NCI-H460 (cell line): Measurements from ENCODE around the gene ATP2B3. TPM values are rescaled to one million over a fixed set of nuclear protein-coding genes. Genes with fewer than 3 reads are reported as not detected.

ENCODE experiments used
- DNase-seq: peaks from one replicate; pipeline ENCODE4 v3.0.0-alpha.2; 2016; ENCODE audit warnings: low read depth; ENCODE audit errors: extremely low read depth
- total RNA-seq: library from RNA; depleted of rRNA; stranded (reverse); fragments of >200 nt; shearing (Covaris generic); gene quantifications from 2 replicates; pipeline ENCODE4 v1.2.3, GENCODE V29; 2014

ATP2B3 gene
- total RNA-seq, 1 experiment from 2014 or later: not detected

DNA sequence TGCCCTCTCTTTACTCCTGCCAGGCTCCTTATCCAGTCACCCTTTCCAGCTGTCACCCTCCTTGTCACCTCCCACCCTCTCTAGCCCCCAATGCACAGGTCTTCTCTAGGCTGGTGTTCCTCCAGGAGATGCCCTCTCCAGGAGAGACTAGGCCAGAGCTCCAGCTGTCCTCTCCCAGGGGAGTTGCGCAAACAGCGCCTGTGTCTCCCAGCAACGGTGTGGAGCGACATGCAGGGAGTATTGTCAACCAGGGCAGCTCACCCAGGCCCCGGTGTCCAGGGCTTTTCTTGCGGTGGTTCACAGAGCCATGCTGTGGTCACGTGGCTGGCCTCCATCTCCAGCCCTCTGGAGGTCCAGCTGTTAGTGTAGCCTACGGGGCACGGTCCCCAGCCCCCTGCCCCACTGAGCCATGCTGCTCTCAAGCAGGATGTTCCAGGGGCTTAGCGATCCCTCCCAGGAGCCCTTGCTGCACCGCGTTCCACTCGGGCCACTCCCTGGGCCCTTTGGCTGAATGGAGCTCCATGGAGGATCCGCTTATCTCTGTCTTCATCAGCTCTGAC is 46.7 kb downstream of the ATP2B3 start:
- DNase-seq: no peak

- no peak for DNase-seq
Observed at GRCh38 chrX:153565996-153566580, 48.6 kb downstream of the ATP2B3 start.

DNA sequence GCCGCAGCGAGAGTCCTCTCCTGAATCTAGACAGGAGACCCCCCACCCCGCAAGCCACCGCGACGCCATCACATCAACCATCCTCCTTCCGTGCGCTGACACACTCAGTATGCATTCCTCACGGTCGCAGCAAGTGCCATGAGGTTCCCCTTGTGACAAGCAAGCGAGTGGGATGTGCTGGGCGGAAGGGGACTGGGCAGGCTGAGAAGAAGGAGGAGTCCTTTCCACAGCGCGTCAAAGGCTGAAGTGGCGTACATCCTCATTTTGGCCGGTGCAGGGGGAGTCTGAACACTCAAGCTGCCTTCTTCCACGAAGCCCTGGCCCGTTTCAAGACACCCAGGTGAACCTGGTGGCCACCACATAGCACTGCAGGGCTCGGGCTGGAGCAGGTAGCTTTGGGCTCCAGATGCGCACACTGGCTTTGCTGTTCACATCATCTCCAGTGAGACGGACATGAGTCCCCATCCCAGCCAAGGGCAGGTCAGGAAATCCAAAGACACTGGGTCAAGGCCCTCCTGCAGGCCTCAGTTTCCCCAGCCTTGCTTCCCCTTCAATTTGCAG is 51.1 kb downstream of the ATP2B3 start:
- DNase-seq: no peak

DNA sequence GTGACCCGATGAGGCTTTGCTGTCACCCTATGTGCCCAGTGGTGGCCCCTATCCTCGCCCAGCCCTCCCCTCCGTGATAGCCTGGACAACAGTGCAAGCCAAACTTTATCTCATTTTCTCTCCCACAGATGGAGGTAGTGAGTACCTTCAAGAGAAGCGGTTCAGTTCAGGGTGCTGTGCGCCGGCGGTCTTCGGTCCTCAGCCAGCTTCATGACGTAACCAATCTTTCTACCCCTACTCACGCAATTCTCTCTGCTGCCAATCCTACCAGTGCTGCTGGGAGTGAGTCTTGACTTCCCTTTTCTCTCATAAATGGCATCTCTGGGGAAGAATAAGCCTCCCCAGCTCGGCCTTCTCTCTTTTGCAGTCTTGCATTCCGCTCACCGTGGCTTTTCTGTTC is 52.0 kb downstream of the ATP2B3 start:
- DNase-seq: no peak

- DNase-seq: no peak
Observed at GRCh38 chrX:153571534-153571908, 54.1 kb downstream of the ATP2B3 start.

- no peak for DNase-seq
Observed at GRCh38 chrX:153572601-153573000, 55.2 kb downstream of the ATP2B3 start.

DNA sequence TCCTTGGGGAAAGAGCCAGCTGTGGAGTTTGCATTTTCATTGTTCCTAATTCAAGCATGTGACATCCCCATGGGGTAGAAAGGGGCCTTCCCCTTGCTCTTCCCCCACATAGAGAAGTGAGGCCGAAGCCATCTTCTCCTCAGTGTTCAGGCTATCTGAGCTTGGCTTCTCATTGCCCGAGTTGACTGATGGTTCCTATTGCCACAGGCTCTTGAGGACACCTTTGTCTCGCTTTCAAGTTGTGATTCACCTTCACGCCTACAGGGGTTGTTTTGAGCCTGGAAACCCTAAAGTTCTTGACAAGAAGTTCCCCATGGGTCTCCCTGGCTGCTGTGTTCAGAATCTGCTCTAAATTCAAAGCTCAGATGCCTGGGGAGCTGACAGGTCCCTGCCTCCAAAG is 56.5 kb downstream of the ATP2B3 start:
- DNase-seq: no peak

- no peak for DNase-seq
Observed at GRCh38 chrX:153576239-153576870, 58.9 kb downstream of the ATP2B3 start.

DNA sequence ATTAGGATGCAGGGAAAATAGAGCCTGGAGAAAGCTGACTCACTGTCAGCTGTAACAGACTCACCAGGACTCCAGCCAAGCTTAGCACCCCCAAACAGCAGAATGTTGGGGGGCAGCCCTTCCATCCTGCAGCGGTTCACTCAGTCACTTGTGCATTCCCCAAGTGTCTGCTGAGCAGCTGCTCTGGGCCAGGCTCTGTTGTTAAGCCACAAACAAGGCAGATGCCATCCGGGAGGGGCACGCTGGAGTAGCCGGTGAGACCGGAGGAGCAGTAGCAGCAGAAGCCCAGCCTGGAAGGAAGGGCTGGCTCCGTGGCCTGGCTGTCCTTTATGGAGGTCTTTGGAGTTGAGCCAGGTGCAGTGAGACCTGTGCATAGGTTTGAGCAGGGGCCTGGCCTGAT is 59.5 kb downstream of the ATP2B3 start:
- DNase-seq: no peak

DNA sequence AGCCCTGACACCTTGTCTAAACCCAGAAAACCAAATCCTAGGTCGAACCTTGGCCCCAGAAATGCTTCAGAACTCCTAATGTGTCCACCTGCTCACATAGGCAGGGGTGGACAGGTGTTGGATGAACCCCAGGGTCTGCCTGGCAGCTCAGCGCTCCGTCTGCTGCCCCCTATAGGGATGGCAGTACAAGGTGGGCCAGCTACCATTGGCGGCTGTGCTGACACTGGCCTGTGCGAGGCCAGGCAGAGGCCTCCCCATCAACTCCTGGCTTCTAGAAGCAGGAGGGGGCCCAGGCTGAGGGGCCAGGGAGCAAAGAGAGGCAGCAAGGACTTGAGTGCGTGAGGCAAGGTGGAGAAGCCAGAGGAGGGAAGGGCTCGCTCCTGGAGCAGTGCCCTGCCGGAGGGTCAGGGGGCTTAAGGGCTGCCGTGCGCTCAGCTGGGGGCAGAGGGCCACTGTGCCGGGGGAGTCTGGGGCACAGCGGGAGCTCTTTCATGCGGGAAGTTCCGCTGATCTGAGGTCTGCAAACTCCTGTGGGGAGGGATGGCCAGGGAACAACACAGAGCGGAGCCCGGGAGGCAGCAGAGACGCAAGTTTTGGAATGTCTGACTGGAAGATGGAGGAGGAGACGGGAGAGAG is 60.9 kb downstream of the ATP2B3 start:
- DNase-seq: no peak

DNA sequence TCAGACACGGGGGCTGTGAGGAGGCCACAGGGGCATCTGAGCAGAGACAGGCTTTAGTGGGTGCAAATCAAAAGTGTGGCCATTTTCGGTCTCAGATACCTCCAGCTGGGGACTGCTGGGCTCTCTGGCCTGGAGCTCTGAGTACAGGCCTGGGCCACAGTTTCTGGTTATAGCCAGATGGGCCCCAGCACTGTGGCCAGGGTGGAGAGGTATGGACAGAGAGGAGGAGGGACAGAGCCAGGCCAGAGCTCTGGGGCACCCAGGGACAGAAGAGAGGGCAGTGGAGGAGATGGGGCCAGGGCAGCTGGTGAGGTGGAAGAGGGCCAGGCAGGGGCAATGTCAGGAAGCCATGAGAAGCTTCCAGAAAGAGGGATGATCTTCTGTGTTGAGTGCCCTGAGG is 61.4 kb downstream of the ATP2B3 start:
- no peak for DNase-seq

DNA sequence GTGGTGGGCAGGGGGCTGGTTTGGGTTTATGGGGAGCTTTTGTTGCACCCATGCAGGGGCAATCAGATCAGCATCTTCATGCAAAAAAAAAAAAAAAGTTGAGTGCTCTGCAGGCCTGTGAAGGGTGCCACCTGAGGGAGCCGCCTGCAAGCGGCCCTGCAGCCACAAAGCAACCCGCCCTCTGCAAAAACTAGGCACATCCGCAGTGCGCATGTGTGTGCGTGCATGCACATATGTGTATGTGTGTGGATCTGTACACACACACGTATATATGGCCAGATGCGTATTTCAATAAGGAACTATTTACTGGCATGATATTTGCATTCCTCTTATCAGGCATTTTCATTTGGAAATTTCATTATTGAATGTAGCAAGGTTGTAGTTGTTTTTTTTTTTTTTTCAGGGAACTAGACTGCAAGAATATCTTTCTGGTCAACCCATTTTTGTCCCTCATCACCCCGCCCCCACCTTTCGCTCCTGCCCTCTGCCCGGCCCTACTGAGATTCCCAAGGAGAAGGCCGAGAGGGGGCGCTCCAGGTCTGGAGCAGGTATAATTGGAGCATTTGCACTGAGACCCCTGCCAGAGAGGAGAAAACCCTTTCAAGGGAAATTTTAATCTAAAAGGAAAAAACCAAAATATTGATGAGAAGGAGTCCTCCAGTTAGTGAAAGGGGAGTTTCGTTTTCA is 63.4 kb downstream of the ATP2B3 start:
- no peak for DNase-seq

- no peak for DNase-seq
Observed at GRCh38 chrX:153582896-153583295, 65.5 kb downstream of the ATP2B3 start.

DNA sequence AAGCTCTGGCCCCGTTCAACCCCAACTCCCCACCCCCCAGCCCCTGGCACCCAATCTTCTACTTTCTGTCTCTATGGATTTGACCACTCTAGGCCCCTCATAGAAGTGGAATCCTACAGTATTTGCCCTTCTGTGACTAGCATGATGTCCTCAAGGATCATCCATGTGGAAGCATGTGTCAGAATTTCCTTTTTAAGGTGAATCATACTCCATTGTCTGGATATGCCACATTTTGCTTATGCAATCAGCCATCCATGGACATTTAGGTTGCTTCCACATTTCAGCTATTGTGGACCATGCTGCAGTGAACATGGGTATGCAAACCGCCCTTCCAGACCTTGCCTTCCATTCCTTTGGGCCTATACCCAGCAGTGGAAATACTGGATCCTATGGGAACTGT is 66.0 kb downstream of the ATP2B3 start:
- DNase-seq: no peak

DNA sequence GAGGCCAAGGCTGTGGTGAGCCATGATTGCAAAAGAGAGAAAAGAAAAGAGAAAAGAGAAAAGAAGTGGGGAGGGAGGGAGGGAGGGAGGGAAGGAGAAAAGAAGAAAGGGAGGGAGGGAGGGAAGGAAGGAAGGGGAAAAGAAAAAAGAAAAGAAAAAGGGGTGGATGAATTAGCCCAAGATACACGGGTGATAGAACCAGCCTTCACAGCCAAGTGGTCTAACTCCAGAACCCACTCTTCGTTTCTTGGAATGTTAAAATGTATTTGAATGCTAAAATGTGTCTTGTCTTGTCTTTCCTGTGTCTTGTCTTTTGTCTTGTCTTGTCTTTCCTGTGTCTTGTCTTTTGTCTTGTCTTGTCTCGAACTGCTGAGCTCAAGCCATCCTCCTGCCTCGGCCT is 68.4 kb downstream of the ATP2B3 start:
- DNase-seq: no peak

DNA sequence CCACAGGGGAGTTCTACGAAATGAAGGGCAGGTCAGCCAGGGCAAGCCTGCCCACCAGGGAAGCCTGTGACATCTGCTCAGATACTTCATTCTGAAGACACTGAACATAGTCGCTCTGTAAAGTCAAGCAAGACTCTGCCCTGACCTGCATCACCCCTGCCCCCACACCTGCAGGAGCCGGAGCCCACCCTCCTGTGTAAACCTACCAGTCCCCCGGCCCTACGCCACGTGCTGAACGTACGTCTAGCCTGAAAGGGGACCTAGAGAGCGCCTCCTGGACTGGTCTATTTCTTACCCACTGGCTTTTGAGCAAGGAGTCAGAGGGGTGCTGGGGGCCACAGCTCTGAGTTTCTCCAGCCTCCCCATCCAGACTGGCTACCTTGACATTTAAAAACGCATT is 69.9 kb downstream of the ATP2B3 start:
- no peak for DNase-seq

GRCh38 chrX:153588021-153588781 is 70.8 kb downstream of the ATP2B3 start:
- no peak for DNase-seq

DNA sequence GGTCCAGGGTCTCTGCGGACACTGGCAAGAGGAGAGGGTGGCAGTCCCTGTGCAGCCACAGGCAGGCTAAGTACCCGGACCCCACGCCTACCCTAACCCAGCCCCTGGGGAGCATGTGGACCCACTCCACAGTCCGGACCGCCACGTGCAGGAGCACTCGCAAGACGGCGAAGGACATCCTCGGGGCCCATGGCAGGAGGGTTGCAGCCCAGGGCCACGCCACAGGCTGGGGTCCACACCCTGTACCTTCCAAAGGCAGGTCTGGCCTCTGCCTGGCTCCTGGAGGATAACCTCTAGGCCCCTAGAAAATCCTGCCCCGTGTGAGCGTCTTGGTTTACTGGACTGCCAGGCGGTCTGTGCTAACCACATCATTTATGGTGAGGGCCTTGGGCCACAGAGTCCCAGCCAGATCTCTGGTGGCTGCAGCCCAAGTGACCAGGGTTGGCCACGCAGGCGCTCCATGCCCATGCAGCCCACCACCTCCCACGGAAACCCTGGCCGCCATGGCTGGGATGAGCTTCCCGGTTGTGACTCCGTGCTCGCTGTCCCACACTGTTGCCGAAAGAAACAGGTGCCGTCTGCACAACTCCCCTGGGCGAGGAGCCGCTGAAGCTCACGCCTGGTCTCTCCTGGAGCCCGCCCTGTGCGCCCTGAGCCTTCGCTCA is 71.5 kb downstream of the ATP2B3 start:
- no peak for DNase-seq

DNA sequence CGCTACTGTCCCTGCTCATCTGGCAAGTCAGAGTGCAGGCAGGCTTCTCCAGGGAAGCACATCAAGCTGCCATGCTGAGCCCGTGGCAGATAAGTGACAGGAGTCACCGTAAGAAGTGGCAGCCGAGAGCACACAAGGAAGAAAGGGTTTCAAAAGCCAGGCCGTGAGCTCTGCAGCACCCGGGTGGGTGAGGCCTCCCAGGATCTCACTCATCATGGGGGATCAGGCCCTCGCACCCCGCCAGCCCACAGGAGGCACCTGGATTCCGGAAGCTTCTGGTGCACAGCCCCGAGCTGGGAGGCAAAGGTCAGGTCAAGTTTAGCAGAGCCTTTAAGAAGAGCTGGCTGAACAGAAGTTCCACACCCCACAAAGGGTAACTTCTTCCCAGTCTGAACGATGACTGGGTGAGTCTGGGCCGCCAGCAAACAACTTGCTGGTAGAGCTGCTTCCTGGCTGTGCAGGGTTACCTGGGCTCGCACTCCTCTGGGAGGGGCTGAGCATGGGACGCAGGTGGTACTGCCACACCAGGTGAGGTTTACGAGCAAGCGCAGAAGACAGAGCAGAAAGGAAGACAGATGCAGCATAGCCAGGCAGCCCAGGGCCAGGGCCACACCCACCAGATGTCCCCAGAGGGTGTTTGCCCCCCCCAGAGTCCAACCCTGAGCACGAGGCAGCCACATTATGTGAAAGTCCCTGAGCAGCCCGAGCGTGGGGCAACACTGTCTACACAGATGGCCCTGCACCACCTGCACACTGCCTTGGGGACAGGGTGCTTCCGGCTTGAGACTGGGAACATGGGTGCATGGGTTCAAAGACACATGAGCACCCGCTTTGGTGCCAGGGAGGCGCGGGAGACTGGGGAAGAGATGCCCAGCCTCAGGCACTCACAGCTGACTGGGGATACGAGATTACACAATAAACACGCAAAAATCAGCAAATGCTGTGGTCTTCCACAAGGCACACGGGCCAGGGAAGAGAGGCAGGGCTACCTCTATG is 73.8 kb downstream of the ATP2B3 start:
- DNase-seq: no peak
